Smooth muscle cell (in vitro differentiated cells): ENCODE data around the gene ZNF470. TPM values are rescaled to one million over a fixed set of nuclear protein-coding genes. Genes with fewer than 3 reads are reported as not detected.

Source experiments
- DNase-seq: peaks from one replicate; lab custom pipeline; 2025; ENCODE audit not compliant: unreplicated experiment; lab: John Stamatoyannopoulos, UW
- H2AFZ ChIP-seq: fragments of 200-600 bp; sonication (generic); 2 replicates; pipeline ENCODE4 v1.6.0; 2016; ENCODE audit warnings: antibody characterized with exemption, low read depth, mild to moderate bottlenecking
- H3F3A ChIP-seq: fragments of 200-600 bp; sonication (generic); 2 replicates; pipeline ENCODE4 v1.6.0; 2017; ENCODE audit warnings: antibody characterized with exemption, low read depth
- H3K27ac ChIP-seq: fragments of 200-600 bp; sonication (generic); 2 replicates; pipeline ENCODE4 v1.5.1; 2016; ENCODE audit warnings: low read depth, mild to moderate bottlenecking
- H3K27me3 ChIP-seq: fragments of 200-600 bp; sonication (generic); 2 replicates; pipeline ENCODE4 v1.6.1; 2016; ENCODE audit warnings: low read depth, mild to moderate bottlenecking
- H3K36me3 ChIP-seq: fragments of 200-600 bp; sonication (generic); 2 replicates; pipeline ENCODE4 v1.5.1; 2016; ENCODE audit warnings: low read depth
- H3K4me1 ChIP-seq: fragments of 200-600 bp; sonication (generic); 2 replicates; pipeline ENCODE4 v1.5.1; 2016; ENCODE audit warnings: low read depth
- H3K4me2 ChIP-seq: fragments of 200-600 bp; sonication (generic); 2 replicates; pipeline ENCODE4 v1.6.0; 2016; ENCODE audit warnings: mild to moderate bottlenecking
- H3K4me3 ChIP-seq: fragments of 200-600 bp; sonication (generic); 2 replicates; pipeline ENCODE4 v1.5.1; 2016; ENCODE audit warnings: mild to moderate bottlenecking
- H3K79me2 ChIP-seq: fragments of 200-600 bp; sonication (generic); 2 replicates; pipeline ENCODE4 v1.6.0; 2016; ENCODE audit warnings: low read depth, mild to moderate bottlenecking
- H3K9ac ChIP-seq: fragments of 200-600 bp; sonication (generic); 2 replicates; pipeline ENCODE4 v1.6.0; 2016; ENCODE audit warnings: low read depth
- H3K9me3 ChIP-seq: fragments of 200-600 bp; sonication (generic); replicated peaks from 2 replicates; pipeline ENCODE4 v1.5.1; 2016; ENCODE audit warnings: low read depth
- H4K20me1 ChIP-seq: fragments of 200-600 bp; sonication (generic); 2 replicates; pipeline ENCODE4 v1.6.0; 2016; ENCODE audit warnings: low read depth
- WGBS: methylation state at CpG from one replicate; pipeline ENCODE4 v1.1.7; 2016; ENCODE audit warnings: low lambda C conversion rate; 5-methylcytosine and 5-hydroxymethylcytosine counted together
- polyA plus RNA-seq: library from polyadenylated mRNA; unstranded; fragments of >200 nt; fragmentation: Nextera tagmentation; extraction: Ambion mirVana; gene quantifications from 2 replicates; pipeline ENCODE4 v1.2.1, GENCODE V29; 2016
- total RNA-seq: library from RNA; depleted of rRNA; stranded (reverse); fragments of >200 nt; gene quantifications from 2 replicates; pipeline ENCODE4 v1.2.3, GENCODE V29; 2014
- TF ChIP-seq, protein P1 (sequence below): fragments of 200-600 bp; sonication (generic); IDR thresholded peaks from 2 replicates; pipeline ENCODE4 v1.5.1; 2017; ENCODE audit warnings: borderline replicate concordance, mild to moderate bottlenecking, antibody characterized with exemption; ENCODE audit not compliant: insufficient read depth, poor library complexity, severe bottlenecking

ZNF470 gene
- total and polyA plus RNA-seq, 2 experiments from 2014 or later = 1.4 to 2.5 TPM

GRCh38 chr19:56601375-56601774 lies 34.1 kb downstream of the ZNF470 start:
- H3K4me1 ChIP-seq = no peaks in the 10 kb centered on the region
- no peak overlapping the region for H3K9ac ChIP-seq
- H3K27ac ChIP-seq = no peak overlapping the region
- no peak overlapping the region for H2AFZ ChIP-seq
- H3K9me3 ChIP-seq = peaks cover 15% of the 10 kb centered on the region
- WGBS = 93% methylated on average over 3 of the region's 3 CpGs
- H3K4me2 ChIP-seq = no peak overlapping the region
- no peak overlapping the region for H3K4me3 ChIP-seq
- no peak for DNase-seq
- H4K20me1 ChIP-seq = no peaks in the 10 kb centered on the region
- peaks cover 95% of the 10 kb centered on the region for H3K79me2 ChIP-seq
- H3F3A ChIP-seq = no peaks in the 10 kb centered on the region
- H3K27me3 ChIP-seq = no peaks in the 10 kb centered on the region
- TF ChIP-seq, protein P1, sequence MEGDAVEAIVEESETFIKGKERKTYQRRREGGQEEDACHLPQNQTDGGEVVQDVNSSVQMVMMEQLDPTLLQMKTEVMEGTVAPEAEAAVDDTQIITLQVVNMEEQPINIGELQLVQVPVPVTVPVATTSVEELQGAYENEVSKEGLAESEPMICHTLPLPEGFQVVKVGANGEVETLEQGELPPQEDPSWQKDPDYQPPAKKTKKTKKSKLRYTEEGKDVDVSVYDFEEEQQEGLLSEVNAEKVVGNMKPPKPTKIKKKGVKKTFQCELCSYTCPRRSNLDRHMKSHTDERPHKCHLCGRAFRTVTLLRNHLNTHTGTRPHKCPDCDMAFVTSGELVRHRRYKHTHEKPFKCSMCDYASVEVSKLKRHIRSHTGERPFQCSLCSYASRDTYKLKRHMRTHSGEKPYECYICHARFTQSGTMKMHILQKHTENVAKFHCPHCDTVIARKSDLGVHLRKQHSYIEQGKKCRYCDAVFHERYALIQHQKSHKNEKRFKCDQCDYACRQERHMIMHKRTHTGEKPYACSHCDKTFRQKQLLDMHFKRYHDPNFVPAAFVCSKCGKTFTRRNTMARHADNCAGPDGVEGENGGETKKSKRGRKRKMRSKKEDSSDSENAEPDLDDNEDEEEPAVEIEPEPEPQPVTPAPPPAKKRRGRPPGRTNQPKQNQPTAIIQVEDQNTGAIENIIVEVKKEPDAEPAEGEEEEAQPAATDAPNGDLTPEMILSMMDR = no peak
- H3K36me3 ChIP-seq = peaks cover 41% of the 10 kb centered on the region

GRCh38 chr19:56603829-56604228 lies 36.6 kb downstream of the ZNF470 start:
- peaks cover 41% of the 10 kb centered on the region for H3K36me3 ChIP-seq
- peaks cover 17% of the 10 kb centered on the region for H3K9me3 ChIP-seq
- H3K4me2 ChIP-seq = no peak overlapping the region
- peaks cover 93% of the 10 kb centered on the region for H3K79me2 ChIP-seq
- H3K27ac ChIP-seq = no peak overlapping the region
- no peak overlapping the region for H3K9ac ChIP-seq
- TF ChIP-seq, protein P1 = no peak
- H3K27me3 ChIP-seq = no peaks in the 10 kb centered on the region
- no peak for DNase-seq
- H4K20me1 ChIP-seq = no peaks in the 10 kb centered on the region
- H3F3A ChIP-seq = no peaks in the 10 kb centered on the region
- 96% methylated on average over 6 of the region's 6 CpGs for WGBS
- H2AFZ ChIP-seq = no peak overlapping the region
- no peaks in the 10 kb centered on the region for H3K4me1 ChIP-seq
- H3K4me3 ChIP-seq = no peak overlapping the region

- Histone ChIP-seq H3K4me2 (no peak overlapping the region), H3K27ac (no peak overlapping the region), H2AFZ (no peak overlapping the region), H3K27me3 (no peaks in the 10 kb centered on the region), H3K36me3 (peaks cover 31% of the 10 kb centered on the region), H4K20me1 (no peaks in the 10 kb centered on the region), H3K9me3 (peaks cover 17% of the 10 kb centered on the region), H3K79me2 (peaks cover 85% of the 10 kb centered on the region), H3K4me1 (no peaks in the 10 kb centered on the region), H3K4me3 (no peak overlapping the region), H3F3A (no peaks in the 10 kb centered on the region), H3K9ac (no peak overlapping the region)
- TF ChIP-seq, protein P1 = no peak
- no peak for DNase-seq
- 98% methylated on average over 8 of the region's 8 CpGs for WGBS
These were observed 41.2 kb downstream of the ZNF470 start for GRCh38 chr19:56608274-56608964.

- Histone ChIP-seq H2AFZ (no peak overlapping the region), H4K20me1 (no peaks in the 10 kb centered on the region), H3K4me1 (no peaks in the 10 kb centered on the region), H3K9ac (no peak overlapping the region), H3K27ac (no peak overlapping the region), H3F3A (no peaks in the 10 kb centered on the region), H3K27me3 (no peaks in the 10 kb centered on the region), H3K4me3 (no peak overlapping the region), H3K9me3 (peaks cover 23% of the 10 kb centered on the region), H3K4me2 (no peak overlapping the region), H3K79me2 (peaks cover 80% of the 10 kb centered on the region), H3K36me3 (peaks cover 43% of the 10 kb centered on the region)
- WGBS = 95% methylated on average over 8 of the region's 8 CpGs
- no peak for DNase-seq
- TF ChIP-seq, protein P1 = no peak
These were observed 44.0 kb downstream of the ZNF470 start for GRCh38 chr19:56611288-56611687.
